K562 (cell line): ENCODE measurements around the gene SNX20. TPM values are rescaled to one million over a fixed set of nuclear protein-coding genes. Genes with fewer than 3 reads are reported as not detected.

Source experiments
- MYBL2 ChIP-seq, 2 experiments: fragments of 450-650 bp in 1 of 2; sonication (generic) in 1 of 2; formaldehyde crosslinking in 1 of 2; IDR thresholded peaks; 2 replicates each; pipeline versions ENCODE4 v1.6.1 to v1.8.1; 2017 to 2022; ENCODE audit warnings: borderline replicate concordance in 1 of 2, inconsistent platforms in 1 of 2, low read depth in 1 of 2, mild to moderate bottlenecking in 1 of 2, missing genetic modification reagents in 1 of 2, moderate library complexity in 1 of 2
- PPARD ChIP-seq: fragments of 250-450 bp; sonication (Bioruptor Pico); IDR thresholded peaks from 2 replicates; pipeline ENCODE4 v1.8.0; 2022; ENCODE audit warnings: inconsistent platforms, mild to moderate bottlenecking, moderate library complexity
- ZBTB7A ChIP-seq: IDR thresholded peaks from 2 replicates; pipeline ENCODE4 v1.6.1; 2011; ENCODE audit warnings: low read depth, mild to moderate bottlenecking, low read length, moderate library complexity, borderline replicate concordance; ENCODE audit not compliant: control insufficient read depth
- ZNF75A ChIP-seq: fragments of 450-650 bp; formaldehyde crosslinking; IDR thresholded peaks from 2 replicates; pipeline ENCODE4 v1.4.0; 2020; ENCODE audit warnings: mild to moderate bottlenecking
- ZNF766 ChIP-seq: fragments of 200-800 bp; sonication (Bioruptor generic); conservative IDR thresholded peaks from 2 replicates; pipeline ENCODE4 v1.6.1; 2016; ENCODE audit warnings: missing genetic modification characterization, missing compliant biosample characterization
- polyA plus RNA-seq, 8 experiments: library from polyadenylated mRNA; depleted of rRNA in 4 of 8; stranded (reverse) in 5 of 8; unstranded in 3 of 8; fragments of >200 nt; fragmentation: Nextera tagmentation in 2 of 8; fragmentation: Illumina TruSeq in 1 of 8; extraction: Ambion mirVana in 2 of 8; extraction: Trizol in 1 of 8; gene quantifications; 2 replicates each; pipeline versions ENCODE4 v1.2.1 to v1.2.3, GENCODE V29; 2011 to 2014; ENCODE audit warnings: inconsistent platforms in 1 of 8, missing spikeins in 1 of 8
- total RNA-seq, 7 experiments: library from RNA; depleted of rRNA in 6 of 7; stranded (reverse); fragments of >200 nt in 6 of 7; fragmentation: Illumina TruSeq in 2 of 7; extraction: Trizol in 2 of 7; gene quantifications; 2 replicates each; pipeline versions ENCODE4 v1.2.1 to v1.2.3, GENCODE V29; 2011 to 2021; ENCODE audit warnings: low replicate concordance in 1 of 7
- TF ChIP-seq, protein P1 (sequence below): fragments of 250-450 bp; sonication (Bioruptor Pico); IDR thresholded peaks from 2 replicates; pipeline ENCODE4 v1.5.0; 2021
- TF ChIP-seq, protein P2 (sequence below), 2 experiments: IDR thresholded peaks; 2 replicates each; pipeline ENCODE4 v1.6.1; 2011; ENCODE audit warnings: borderline replicate concordance in 1 of 2, control low read depth in 1 of 2, low read depth in 1 of 2, low read length in 1 of 2, mild to moderate bottlenecking in 1 of 2, mixed read lengths in 1 of 2, moderate library complexity in 1 of 2; ENCODE audit not compliant: insufficient read depth in 1 of 2, insufficient read length in 1 of 2, poor library complexity in 1 of 2, severe bottlenecking in 1 of 2; ENCODE audit errors: extremely low read depth in 1 of 2

Gene SNX20
- total and polyA plus RNA-seq, 9 of the 15 experiments (the other 6 are each of a cell fraction or from before 2014, with no cell fraction given), result 0.04 to 0.07 TPM; not detected in 7

DNA sequence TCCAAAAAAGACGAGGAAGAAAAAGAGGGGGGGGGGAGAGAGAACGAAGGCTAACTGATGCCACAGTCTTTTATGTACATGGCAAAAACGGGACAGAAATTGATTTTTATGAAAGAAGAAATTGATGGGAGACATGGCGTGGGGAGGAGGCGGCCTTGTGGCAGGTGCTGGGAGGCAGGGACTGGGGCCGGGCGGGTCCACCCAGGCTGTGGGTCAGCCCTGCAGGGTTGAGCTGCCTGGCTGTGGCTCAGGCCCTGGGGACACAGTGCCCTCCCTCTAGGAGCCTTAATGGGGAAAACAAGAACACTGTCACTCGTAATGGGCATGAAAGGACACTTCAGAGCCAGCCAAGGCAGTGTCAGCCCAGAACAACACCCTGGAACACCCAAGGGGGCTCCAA is 34.8 kb downstream of the SNX20 start (continued):
- TF ChIP-seq, protein P1, sequence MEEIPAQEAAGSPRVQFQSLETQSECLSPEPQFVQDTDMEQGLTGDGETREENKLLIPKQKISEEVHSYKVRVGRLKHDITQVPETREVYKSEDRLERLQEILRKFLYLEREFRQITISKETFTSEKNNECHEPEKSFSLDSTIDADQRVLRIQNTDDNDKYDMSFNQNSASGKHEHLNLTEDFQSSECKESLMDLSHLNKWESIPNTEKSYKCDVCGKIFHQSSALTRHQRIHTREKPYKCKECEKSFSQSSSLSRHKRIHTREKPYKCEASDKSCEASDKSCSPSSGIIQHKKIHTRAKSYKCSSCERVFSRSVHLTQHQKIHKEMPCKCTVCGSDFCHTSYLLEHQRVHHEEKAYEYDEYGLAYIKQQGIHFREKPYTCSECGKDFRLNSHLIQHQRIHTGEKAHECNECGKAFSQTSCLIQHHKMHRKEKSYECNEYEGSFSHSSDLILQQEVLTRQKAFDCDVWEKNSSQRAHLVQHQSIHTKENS (CRISPR knock-in tag), result no peak
- no peak for TF ChIP-seq PPARD
- TF ChIP-seq, protein P2, sequence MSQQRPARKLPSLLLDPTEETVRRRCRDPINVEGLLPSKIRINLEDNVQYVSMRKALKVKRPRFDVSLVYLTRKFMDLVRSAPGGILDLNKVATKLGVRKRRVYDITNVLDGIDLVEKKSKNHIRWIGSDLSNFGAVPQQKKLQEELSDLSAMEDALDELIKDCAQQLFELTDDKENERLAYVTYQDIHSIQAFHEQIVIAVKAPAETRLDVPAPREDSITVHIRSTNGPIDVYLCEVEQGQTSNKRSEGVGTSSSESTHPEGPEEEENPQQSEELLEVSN (IDR thresholded peaks at IDR 0.05; ENCODE audit: borderline replicate concordance in 1 of 2, extremely low read depth in 1 of 2, insufficient read depth in 1 of 2, insufficient read length in 1 of 2, low read depth in 1 of 2, low read length in 1 of 2, poor library complexity in 1 of 2, severe bottlenecking in 1 of 2), result no peak
- TF ChIP-seq ZBTB7A, result no peak
- no peak for TF ChIP-seq ZNF766 (CRISPR knock-in tag)
- TF ChIP-seq MYBL2 (IDR thresholded peaks at IDR 0.05; ENCODE audit: low read depth), result no peak
- TF ChIP-seq MYBL2 (CRISPR knock-in tag; IDR thresholded peaks at IDR 0.05; ENCODE audit: borderline replicate concordance), result no peak
- no peak for TF ChIP-seq ZNF75A (CRISPR knock-in tag)
